ENCODE measurements around the gene RIPOR3.

Gene RIPOR3

DNA sequence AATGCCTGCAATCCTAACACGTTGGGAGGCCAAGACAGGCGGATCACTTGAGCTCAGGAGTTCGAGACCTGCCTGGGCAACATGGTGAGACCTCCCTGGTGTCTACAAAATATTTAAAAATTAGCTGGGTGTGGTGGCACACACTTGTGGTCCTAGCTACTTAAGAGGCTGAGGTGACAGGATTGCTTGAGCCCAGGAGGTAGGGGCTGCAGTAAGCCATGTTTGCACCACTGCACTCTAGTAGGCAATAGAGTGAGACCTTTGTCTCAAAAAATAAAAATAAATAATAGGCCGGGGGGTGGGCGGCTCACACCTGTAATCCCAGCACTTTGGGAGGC is 18.3 kb upstream of the RIPOR3 start:
- Histone ChIP-seq H3K27ac (ENCODE audit: low read depth, low read length) (no peak overlapping the region), H4K20me1 (ENCODE audit: low read depth, low read length) (no peaks in the 10 kb centered on the region), H3K9me2 (replicated peaks; ENCODE audit: insufficient read depth, low read length) (no peaks in the 10 kb centered on the region), H3K79me2 (ENCODE audit: insufficient read depth, low read length) (no peaks in the 10 kb centered on the region), H2AFZ (ENCODE audit: low read depth, low read length, severe bottlenecking) (no peak overlapping the region), H3K36me3 (ENCODE audit: low read length) (no peaks in the 10 kb centered on the region), H3K9me3 (ENCODE audit: insufficient read depth, low read length) (no peaks in the 10 kb centered on the region), H3F3A (ENCODE audit: insufficient read depth) (no peaks in the 10 kb centered on the region), H3K4me3 (ENCODE audit: insufficient read depth, low read length, poor library complexity, severe bottlenecking) (no peak overlapping the region), H3K4me2 (ENCODE audit: low read depth, low read length, poor library complexity, severe bottlenecking) (no peak overlapping the region), H3K27me3 (ENCODE audit: low read length) (no peaks in the 10 kb centered on the region), H3K9ac (ENCODE audit: low read length) (no peak overlapping the region)
- TF ChIP-seq, protein P1, sequence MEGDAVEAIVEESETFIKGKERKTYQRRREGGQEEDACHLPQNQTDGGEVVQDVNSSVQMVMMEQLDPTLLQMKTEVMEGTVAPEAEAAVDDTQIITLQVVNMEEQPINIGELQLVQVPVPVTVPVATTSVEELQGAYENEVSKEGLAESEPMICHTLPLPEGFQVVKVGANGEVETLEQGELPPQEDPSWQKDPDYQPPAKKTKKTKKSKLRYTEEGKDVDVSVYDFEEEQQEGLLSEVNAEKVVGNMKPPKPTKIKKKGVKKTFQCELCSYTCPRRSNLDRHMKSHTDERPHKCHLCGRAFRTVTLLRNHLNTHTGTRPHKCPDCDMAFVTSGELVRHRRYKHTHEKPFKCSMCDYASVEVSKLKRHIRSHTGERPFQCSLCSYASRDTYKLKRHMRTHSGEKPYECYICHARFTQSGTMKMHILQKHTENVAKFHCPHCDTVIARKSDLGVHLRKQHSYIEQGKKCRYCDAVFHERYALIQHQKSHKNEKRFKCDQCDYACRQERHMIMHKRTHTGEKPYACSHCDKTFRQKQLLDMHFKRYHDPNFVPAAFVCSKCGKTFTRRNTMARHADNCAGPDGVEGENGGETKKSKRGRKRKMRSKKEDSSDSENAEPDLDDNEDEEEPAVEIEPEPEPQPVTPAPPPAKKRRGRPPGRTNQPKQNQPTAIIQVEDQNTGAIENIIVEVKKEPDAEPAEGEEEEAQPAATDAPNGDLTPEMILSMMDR (IDR thresholded peaks at IDR 0.05; ENCODE audit: insufficient read depth, low read length, poor library complexity, severe bottlenecking), result no peak
- TF ChIP-seq EZH2phosphoT487 (conservative IDR thresholded peaks at IDR 0.05; ENCODE audit: low read length), result no peak

DNA sequence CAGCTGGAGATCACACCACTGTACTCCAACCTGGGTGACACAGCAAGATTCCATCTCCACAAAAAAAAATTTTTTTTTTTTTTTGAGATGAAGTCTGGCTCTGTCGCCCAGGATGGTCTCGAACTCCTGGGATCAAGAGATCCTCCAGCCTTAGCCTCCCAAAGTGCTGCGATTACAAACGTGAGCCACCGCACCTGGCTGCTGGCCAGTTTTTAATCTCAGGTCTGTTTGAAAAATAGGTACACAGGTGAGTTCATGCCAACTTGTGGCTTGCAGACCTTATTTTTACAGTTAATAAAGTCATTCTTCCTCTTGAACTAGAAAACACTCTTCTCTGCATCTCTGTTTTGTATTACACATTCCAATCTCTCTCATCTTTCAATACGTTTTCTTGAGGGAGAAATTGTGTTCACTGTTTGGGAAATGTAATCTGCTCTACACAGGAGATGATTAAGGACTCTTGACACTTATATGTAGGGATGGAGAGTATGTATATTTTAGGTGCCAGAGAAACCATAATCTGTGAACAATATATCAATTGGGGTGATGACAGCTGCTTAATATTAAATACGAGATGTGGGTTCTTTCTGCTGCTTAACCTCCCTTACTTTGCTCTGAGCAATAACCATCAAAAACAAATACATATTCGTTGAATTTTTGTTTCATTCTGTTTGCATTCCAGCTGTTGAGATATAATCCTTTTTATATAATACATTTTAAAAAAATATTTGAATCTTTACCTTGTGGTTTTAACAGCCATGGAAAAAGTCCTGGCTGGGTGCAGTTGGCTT is 17.7 kb upstream of the RIPOR3 start:
- H3K9me3 ChIP-seq (ENCODE audit: insufficient read depth, low read length), result no peaks in the 10 kb centered on the region
- H3K4me2 ChIP-seq (ENCODE audit: low read depth, low read length, poor library complexity, severe bottlenecking), result no peak overlapping the region
- no peak for TF ChIP-seq EZH2phosphoT487 (conservative IDR thresholded peaks at IDR 0.05; ENCODE audit: low read length)
- TF ChIP-seq, protein P1 (IDR thresholded peaks at IDR 0.05; ENCODE audit: insufficient read depth, low read length, poor library complexity, severe bottlenecking), result no peak
- H4K20me1 ChIP-seq (ENCODE audit: low read depth, low read length), result no peaks in the 10 kb centered on the region
- no peaks in the 10 kb centered on the region for H3K79me2 ChIP-seq (ENCODE audit: insufficient read depth, low read length)
- H3K27ac ChIP-seq (ENCODE audit: low read depth, low read length), result no peak overlapping the region
- no peaks in the 10 kb centered on the region for H3K27me3 ChIP-seq (ENCODE audit: low read length)
- no peak overlapping the region for H2AFZ ChIP-seq (ENCODE audit: low read depth, low read length, severe bottlenecking)
- H3K9me2 ChIP-seq (replicated peaks; ENCODE audit: insufficient read depth, low read length), result no peaks in the 10 kb centered on the region
- H3F3A ChIP-seq (ENCODE audit: insufficient read depth), result no peaks in the 10 kb centered on the region
- no peak overlapping the region for H3K9ac ChIP-seq (ENCODE audit: low read length)
- no peaks in the 10 kb centered on the region for H3K36me3 ChIP-seq (ENCODE audit: low read length)
- H3K4me3 ChIP-seq (ENCODE audit: insufficient read depth, low read length, poor library complexity, severe bottlenecking), result no peak overlapping the region

DNA sequence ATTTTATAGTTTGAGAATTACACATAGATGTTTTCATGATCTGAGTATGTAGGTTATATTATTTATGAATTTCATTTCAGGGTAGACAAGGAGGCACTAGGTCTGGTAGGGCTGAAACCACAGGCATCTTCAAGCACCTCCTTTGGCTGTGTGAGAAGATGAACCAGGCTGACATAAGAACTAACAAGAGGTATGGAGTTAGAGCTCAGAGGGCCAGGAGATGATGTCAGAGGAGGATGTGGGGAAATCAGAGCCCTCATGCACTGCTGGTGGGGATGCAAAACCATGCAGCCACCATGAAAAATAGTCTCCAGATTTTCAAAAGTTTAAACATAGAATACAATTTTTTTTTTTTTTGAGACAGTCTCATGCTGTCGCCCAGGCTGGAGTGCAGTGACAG is 13.6 kb upstream of the RIPOR3 start:
- no peak overlapping the region for H3K4me2 ChIP-seq (ENCODE audit: low read depth, low read length, poor library complexity, severe bottlenecking)
- H3K36me3 ChIP-seq (ENCODE audit: low read length), result no peaks in the 10 kb centered on the region
- H4K20me1 ChIP-seq (ENCODE audit: low read depth, low read length), result no peaks in the 10 kb centered on the region
- no peaks in the 10 kb centered on the region for H3F3A ChIP-seq (ENCODE audit: insufficient read depth)
- no peaks in the 10 kb centered on the region for H3K9me3 ChIP-seq (ENCODE audit: insufficient read depth, low read length)
- H2AFZ ChIP-seq (ENCODE audit: low read depth, low read length, severe bottlenecking), result no peak overlapping the region
- no peak overlapping the region for H3K9ac ChIP-seq (ENCODE audit: low read length)
- H3K27me3 ChIP-seq (ENCODE audit: low read length), result no peaks in the 10 kb centered on the region
- TF ChIP-seq, protein P1 (IDR thresholded peaks at IDR 0.05; ENCODE audit: insufficient read depth, low read length, poor library complexity, severe bottlenecking), result no peak
- TF ChIP-seq EZH2phosphoT487 (conservative IDR thresholded peaks at IDR 0.05; ENCODE audit: low read length), result no peak
- H3K4me3 ChIP-seq (ENCODE audit: insufficient read depth, low read length, poor library complexity, severe bottlenecking), result no peak overlapping the region
- H3K79me2 ChIP-seq (ENCODE audit: insufficient read depth, low read length), result no peaks in the 10 kb centered on the region
- no peaks in the 10 kb centered on the region for H3K9me2 ChIP-seq (replicated peaks; ENCODE audit: insufficient read depth, low read length)
- H3K27ac ChIP-seq (ENCODE audit: low read depth, low read length), result no peak overlapping the region
